Smooth muscle cell (in vitro differentiated cells): Measurements from ENCODE around the gene YWHAH. TPM values are rescaled to one million over a fixed set of nuclear protein-coding genes. Genes with fewer than 3 reads are reported as not detected.

ENCODE experiments used
- DNase-seq: peaks from one replicate; lab custom pipeline; 2025; ENCODE audit not compliant: unreplicated experiment; lab: John Stamatoyannopoulos, UW
- H2AFZ ChIP-seq: fragments of 200-600 bp; sonication (generic); 2 replicates; pipeline ENCODE4 v1.6.0; 2016; ENCODE audit warnings: antibody characterized with exemption, low read depth, mild to moderate bottlenecking
- H3F3A ChIP-seq: fragments of 200-600 bp; sonication (generic); 2 replicates; pipeline ENCODE4 v1.6.0; 2017; ENCODE audit warnings: antibody characterized with exemption, low read depth
- H3K27ac ChIP-seq: fragments of 200-600 bp; sonication (generic); 2 replicates; pipeline ENCODE4 v1.5.1; 2016; ENCODE audit warnings: low read depth, mild to moderate bottlenecking
- H3K27me3 ChIP-seq: fragments of 200-600 bp; sonication (generic); 2 replicates; pipeline ENCODE4 v1.6.1; 2016; ENCODE audit warnings: low read depth, mild to moderate bottlenecking
- H3K36me3 ChIP-seq: fragments of 200-600 bp; sonication (generic); 2 replicates; pipeline ENCODE4 v1.5.1; 2016; ENCODE audit warnings: low read depth
- H3K4me1 ChIP-seq: fragments of 200-600 bp; sonication (generic); 2 replicates; pipeline ENCODE4 v1.5.1; 2016; ENCODE audit warnings: low read depth
- H3K4me2 ChIP-seq: fragments of 200-600 bp; sonication (generic); 2 replicates; pipeline ENCODE4 v1.6.0; 2016; ENCODE audit warnings: mild to moderate bottlenecking
- H3K4me3 ChIP-seq: fragments of 200-600 bp; sonication (generic); 2 replicates; pipeline ENCODE4 v1.5.1; 2016; ENCODE audit warnings: mild to moderate bottlenecking
- H3K79me2 ChIP-seq: fragments of 200-600 bp; sonication (generic); 2 replicates; pipeline ENCODE4 v1.6.0; 2016; ENCODE audit warnings: low read depth, mild to moderate bottlenecking
- H3K9ac ChIP-seq: fragments of 200-600 bp; sonication (generic); 2 replicates; pipeline ENCODE4 v1.6.0; 2016; ENCODE audit warnings: low read depth
- H3K9me3 ChIP-seq: fragments of 200-600 bp; sonication (generic); replicated peaks from 2 replicates; pipeline ENCODE4 v1.5.1; 2016; ENCODE audit warnings: low read depth
- H4K20me1 ChIP-seq: fragments of 200-600 bp; sonication (generic); 2 replicates; pipeline ENCODE4 v1.6.0; 2016; ENCODE audit warnings: low read depth
- CTCF ChIP-seq: fragments of 200-600 bp; sonication (generic); IDR thresholded peaks from 2 replicates; pipeline ENCODE4 v1.5.1; 2017; ENCODE audit warnings: borderline replicate concordance, mild to moderate bottlenecking, antibody characterized with exemption; ENCODE audit not compliant: insufficient read depth, poor library complexity, severe bottlenecking
- WGBS: methylation state at CpG from one replicate; pipeline ENCODE4 v1.1.7; 2016; ENCODE audit warnings: low lambda C conversion rate; 5-methylcytosine and 5-hydroxymethylcytosine counted together
- polyA plus RNA-seq: library from polyadenylated mRNA; unstranded; fragments of >200 nt; fragmentation: Nextera tagmentation; extraction: Ambion mirVana; gene quantifications from 2 replicates; pipeline ENCODE4 v1.2.1, GENCODE V29; 2016
- total RNA-seq: library from RNA; depleted of rRNA; stranded (reverse); fragments of >200 nt; gene quantifications from 2 replicates; pipeline ENCODE4 v1.2.3, GENCODE V29; 2014

YWHAH gene
- total and polyA plus RNA-seq, 2 experiments from 2014 or later = 74.4 to 101 TPM

- Histone ChIP-seq H3K27ac (no peak overlapping the region), H3K4me2 (no peak overlapping the region), H3F3A (no peaks in the 10 kb centered on the region), H3K79me2 (no peaks in the 10 kb centered on the region), H3K4me1 (no peaks in the 10 kb centered on the region), H3K36me3 (no peaks in the 10 kb centered on the region), H3K9ac (no peak overlapping the region), H3K27me3 (no peaks in the 10 kb centered on the region), H2AFZ (no peak overlapping the region), H3K9me3 (no peaks in the 10 kb centered on the region), H4K20me1 (no peaks in the 10 kb centered on the region), H3K4me3 (no peak overlapping the region)
- no peak for DNase-seq
- WGBS = 75% methylated on average over 16 of the region's 16 CpGs
- TF ChIP-seq CTCF = no peak
Measured at GRCh38 chr22:31897842-31898805, 46.2 kb upstream of the YWHAH start.

- H3K9me3 ChIP-seq = no peaks in the 10 kb centered on the region
- H3K4me3 ChIP-seq = no peak overlapping the region
- no peaks in the 10 kb centered on the region for H3K27me3 ChIP-seq
- no peaks in the 10 kb centered on the region for H3F3A ChIP-seq
- no peaks in the 10 kb centered on the region for H4K20me1 ChIP-seq
- no peak overlapping the region for H3K9ac ChIP-seq
- DNase-seq = no peak
- 100% methylated on average over 2 of the region's 2 CpGs for WGBS
- no peaks in the 10 kb centered on the region for H3K36me3 ChIP-seq
- H3K4me1 ChIP-seq = no peaks in the 10 kb centered on the region
- H2AFZ ChIP-seq = no peak overlapping the region
- H3K79me2 ChIP-seq = no peaks in the 10 kb centered on the region
- H3K4me2 ChIP-seq = no peak overlapping the region
- no peak for TF ChIP-seq CTCF
- H3K27ac ChIP-seq = no peak overlapping the region
Measured at GRCh38 chr22:31898926-31899325, 45.4 kb upstream of the YWHAH start.

- Histone ChIP-seq H3K36me3 (no peaks in the 10 kb centered on the region), H3K79me2 (no peaks in the 10 kb centered on the region), H4K20me1 (no peaks in the 10 kb centered on the region), H2AFZ (no peak overlapping the region), H3K27ac (no peak overlapping the region), H3K27me3 (no peaks in the 10 kb centered on the region), H3K4me3 (no peak overlapping the region), H3K4me1 (no peaks in the 10 kb centered on the region), H3K4me2 (no peak overlapping the region), H3K9me3 (no peaks in the 10 kb centered on the region), H3K9ac (no peak overlapping the region), H3F3A (no peaks in the 10 kb centered on the region)
- no peak for TF ChIP-seq CTCF
- DNase-seq = no peak
- 92% methylated on average over 4 of the region's 4 CpGs for WGBS
Measured at GRCh38 chr22:31899669-31900068, 44.7 kb upstream of the YWHAH start.
